Spleen (tissue), 11 donors: ENCODE data around the gene LARP1. TPM values are rescaled to one million over a fixed set of nuclear protein-coding genes. Genes with fewer than 3 reads are reported as not detected.

Experiments used
- DNase-seq: peaks from one replicate; pipeline ENCODE4 v3.0.0-alpha.2; 2020
- H3K27ac ChIP-seq, 8 donors: fragments of 200-600 bp; sonication (generic) in 7 of 8; 1 replicate in 4 of 8; 2 replicates in 4 of 8; pipeline versions ENCODE4 v1.5.0 to v1.8.0; 2016 to 2021; ENCODE audit warnings: inconsistent platforms in 4 of 8, mild to moderate bottlenecking in 4 of 8, moderate library complexity in 1 of 8
- H3K27me3 ChIP-seq, 7 donors: fragments of 200-600 bp; sonication (generic) in 6 of 7; replicated peaks in 1 of 7; 1 replicate in 4 of 7; 2 replicates in 3 of 7; pipeline versions ENCODE4 v1.5.0 to v1.8.0; 2016 to 2021; ENCODE audit warnings: inconsistent platforms in 3 of 7, mild to moderate bottlenecking in 1 of 7
- H3K36me3 ChIP-seq, 6 donors: fragments of 200-600 bp; sonication (generic) in 5 of 6; 1 replicate in 4 of 6; 2 replicates in 2 of 6; pipeline versions ENCODE4 v1.5.0 to v1.8.0; 2016 to 2021; ENCODE audit warnings: inconsistent platforms in 2 of 6
- H3K4me1 ChIP-seq, 6 donors: fragments of 200-600 bp; sonication (generic) in 5 of 6; 1 replicate in 3 of 6; 2 replicates in 3 of 6; pipeline versions ENCODE4 v1.5.0 to v1.8.0; 2016 to 2021; ENCODE audit warnings: inconsistent platforms in 3 of 6
- H3K4me3 ChIP-seq, 8 donors: fragments of 200-600 bp; sonication (generic) in 7 of 8; 1 replicate in 4 of 8; 2 replicates in 4 of 8; pipeline versions ENCODE4 v1.5.0 to v1.8.0; 2016 to 2021; ENCODE audit warnings: inconsistent platforms in 4 of 8, mild to moderate bottlenecking in 4 of 8, moderate library complexity in 2 of 8
- H3K9me3 ChIP-seq, 8 donors: fragments of 200-600 bp; sonication (generic) in 7 of 8; 1 replicate in 4 of 8; 2 replicates in 4 of 8; pipeline versions ENCODE4 v1.5.0 to v1.8.0; 2016 to 2021; ENCODE audit warnings: inconsistent platforms in 4 of 8
- POLR2A ChIP-seq, 3 donors: fragments of 450-650 bp; IDR thresholded peaks; one replicate each; pipeline ENCODE4 v1.5.1; 2017; ENCODE audit warnings: antibody characterized with exemption in 3 of 3, mild to moderate bottlenecking in 1 of 3
- POLR2AphosphoS5 ChIP-seq, 3 donors: sonication (generic); formaldehyde crosslinking; IDR thresholded peaks; one replicate each; pipeline ENCODE4 v1.5.1; 2017; ENCODE audit warnings: antibody characterized with exemption in 3 of 3
- WGBS, 5 donors: extraction: QIAGEN DNeasy Blood & Tissue Kit in 3 of 5; methylation state at CpG; one replicate each; pipeline versions ENCODE4 v1.1.5 to v1.1.7; 2013 to 2018; 5-methylcytosine and 5-hydroxymethylcytosine counted together
- intact Hi-C: fragments of 100-400 bp; cut with DNase I; formaldehyde crosslinking; loops from one replicate; pipeline ENCODE4 v1.15.0; 2023; ENCODE audit warnings: low total_unique reads
- polyA plus RNA-seq, 3 donors: library from polyadenylated mRNA; stranded (reverse); fragments of 200-250 nt; gene quantifications; one replicate each; pipeline ENCODE4 v1.2.1, GENCODE V29; 2013
- total RNA-seq, 7 donors: library from RNA; depleted of rRNA in 3 of 7; stranded (reverse); fragments of >200 nt in 3 of 7; fragmentation: NEBNext Ultra II Directional in 4 of 7; extraction: Animal tissue kit (Norgen Biotek cat#: 25700) in 4 of 7; gene quantifications; one replicate each; pipeline versions ENCODE4 v1.1.0 to v1.2.1, GENCODE V29; 2016 to 2021
- TF ChIP-seq, protein P1 (sequence below), 11 experiments: fragments of 200-600 bp in 7 of 11; fragments of 450-650 bp in 4 of 11; sonication (generic) in 4 of 11; IDR thresholded peaks in 8 of 11; conservative IDR thresholded peaks in 3 of 11; 1 replicate in 7 of 11; 2 replicates in 4 of 11; pipeline versions ENCODE4 v1.4.0 to v1.8.0; 2016 to 2021; ENCODE audit warnings: antibody characterized with exemption in 11 of 11, inconsistent platforms in 4 of 11, mild to moderate bottlenecking in 1 of 11
- donor health status: healthy with polysubstance abuse.
- donor health status: DM: no; HTN: no; CAD: no; lungs with moderate emphysema.
- donor health status: DM: no; HTN: no; CAD: no.
- donor health status: Bipolar disorder and iron deficiency.
- donor health status: healthy.
- donor health status: DM: no; HTN: no; CAD: no.
- donor health status: DM: yes; HTN: yes; CAD: no.

The LARP1 gene
- total and polyA plus RNA-seq, 10 donors = 13.8 to 168 (median 120) TPM

DNA sequence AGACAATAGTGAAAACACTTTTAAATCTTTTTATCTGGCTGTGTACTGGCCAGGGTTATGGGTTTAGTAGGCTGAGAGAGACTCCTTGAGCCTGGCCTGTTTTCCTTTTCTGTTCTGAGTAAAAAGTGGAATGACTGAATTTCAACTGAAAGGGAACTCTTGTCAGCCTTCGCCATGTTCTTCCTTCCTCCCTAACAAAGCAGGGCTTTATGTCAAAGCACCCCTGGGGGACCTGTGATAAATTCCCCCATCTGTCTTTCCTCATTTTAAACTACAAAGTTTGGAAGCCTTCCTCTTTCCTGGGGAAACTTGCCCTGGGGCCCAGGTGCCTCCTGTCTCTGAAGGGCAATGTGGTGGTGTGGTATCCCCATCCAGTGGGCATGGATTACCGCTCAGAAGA is 29.7 kb downstream of the LARP1 start:
- 56 to 74% (median 61%) methylated on average over 2 of the region's 2 CpGs for WGBS, 5 donors
- H3K9me3 ChIP-seq = no peaks in the 10 kb centered on the region
- H3K4me1 ChIP-seq = peaks cover 52 to 91% (median 90%) of the 10 kb centered on the region in 6 donors
- peaks cover 0 to 3% (median 0%) of the 10 kb centered on the region in 6 donors for H3K36me3 ChIP-seq
- no peaks in the 10 kb centered on the region for H3K27me3 ChIP-seq
- intact Hi-C loops = no loop called here
- TF ChIP-seq POLR2A (IDR thresholded peaks at IDR 0.05) = no peak
- no peak for TF ChIP-seq POLR2AphosphoS5 (IDR thresholded peaks at IDR 0.05)
- TF ChIP-seq, protein P1, sequence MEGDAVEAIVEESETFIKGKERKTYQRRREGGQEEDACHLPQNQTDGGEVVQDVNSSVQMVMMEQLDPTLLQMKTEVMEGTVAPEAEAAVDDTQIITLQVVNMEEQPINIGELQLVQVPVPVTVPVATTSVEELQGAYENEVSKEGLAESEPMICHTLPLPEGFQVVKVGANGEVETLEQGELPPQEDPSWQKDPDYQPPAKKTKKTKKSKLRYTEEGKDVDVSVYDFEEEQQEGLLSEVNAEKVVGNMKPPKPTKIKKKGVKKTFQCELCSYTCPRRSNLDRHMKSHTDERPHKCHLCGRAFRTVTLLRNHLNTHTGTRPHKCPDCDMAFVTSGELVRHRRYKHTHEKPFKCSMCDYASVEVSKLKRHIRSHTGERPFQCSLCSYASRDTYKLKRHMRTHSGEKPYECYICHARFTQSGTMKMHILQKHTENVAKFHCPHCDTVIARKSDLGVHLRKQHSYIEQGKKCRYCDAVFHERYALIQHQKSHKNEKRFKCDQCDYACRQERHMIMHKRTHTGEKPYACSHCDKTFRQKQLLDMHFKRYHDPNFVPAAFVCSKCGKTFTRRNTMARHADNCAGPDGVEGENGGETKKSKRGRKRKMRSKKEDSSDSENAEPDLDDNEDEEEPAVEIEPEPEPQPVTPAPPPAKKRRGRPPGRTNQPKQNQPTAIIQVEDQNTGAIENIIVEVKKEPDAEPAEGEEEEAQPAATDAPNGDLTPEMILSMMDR (IDR thresholded peaks at IDR 0.05 in 8 of 11, conservative IDR thresholded peaks at IDR 0.05 in 3 of 11) = no peak
- no peak overlapping the region for H3K4me3 ChIP-seq
- peak overlapping the region in 2 of 8 donors; percentile 35 to 45 for H3K27ac ChIP-seq
- no peak for DNase-seq

DNA sequence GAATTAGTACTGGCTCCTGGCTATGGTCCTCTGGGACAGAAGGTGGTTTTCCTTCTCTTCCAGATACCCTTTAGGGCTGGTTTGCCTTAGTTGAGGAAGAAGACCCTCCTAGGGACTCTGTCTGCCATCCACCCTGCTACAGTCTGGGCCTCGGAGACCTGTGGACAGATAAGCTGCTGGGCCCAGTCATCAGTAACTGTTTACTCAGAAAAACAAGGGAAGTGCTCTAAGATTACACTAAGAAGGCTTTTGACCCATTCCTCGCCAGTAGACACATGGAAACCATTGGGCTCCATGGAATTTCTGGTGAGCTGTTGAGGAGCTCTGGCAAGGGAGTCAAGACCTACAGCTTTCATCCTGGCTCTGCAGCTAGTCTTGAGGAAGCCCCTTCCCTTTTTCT is 31.2 kb downstream of the LARP1 start:
- peaks cover 43 to 82% (median 75%) of the 10 kb centered on the region in 6 donors for H3K4me1 ChIP-seq
- DNase-seq = no peak
- peaks cover 0 to 18% (median 9%) of the 10 kb centered on the region in 6 donors for H3K36me3 ChIP-seq
- TF ChIP-seq, protein P1 (IDR thresholded peaks at IDR 0.05 in 8 of 11, conservative IDR thresholded peaks at IDR 0.05 in 3 of 11) = no peak
- TF ChIP-seq POLR2AphosphoS5 (IDR thresholded peaks at IDR 0.05) (no peak), POLR2A (IDR thresholded peaks at IDR 0.05) (no peak)
- no peaks in the 10 kb centered on the region for H3K27me3 ChIP-seq
- no peak overlapping the region for H3K4me3 ChIP-seq
- intact Hi-C loops = no loop called here
- 70 to 85% (median 77%) methylated on average over 2 of the region's 2 CpGs for WGBS, 5 donors
- no peaks in the 10 kb centered on the region for H3K9me3 ChIP-seq
- H3K27ac ChIP-seq = no peak overlapping the region

DNA sequence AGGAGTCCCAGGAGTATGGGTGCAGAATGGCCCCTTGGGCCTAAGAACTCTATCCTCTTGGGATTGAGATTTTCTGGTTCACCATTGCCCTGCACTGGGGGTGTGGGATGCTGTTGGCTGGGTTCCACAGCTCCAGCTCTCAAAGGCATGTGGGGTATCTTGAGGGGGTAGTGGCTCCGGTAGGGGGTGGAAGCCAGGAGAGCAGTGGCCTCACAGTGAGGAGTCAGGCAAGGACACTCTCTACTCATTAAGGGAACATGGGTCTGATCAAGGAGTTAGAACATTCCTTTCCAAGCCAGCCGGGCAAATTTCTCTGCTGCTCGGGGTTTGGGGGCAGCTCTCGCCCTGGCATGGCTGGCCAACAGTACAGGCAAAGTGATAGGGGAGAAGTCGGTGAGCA is 33.0 kb downstream of the LARP1 start:
- intact Hi-C loops = no loop called here
- peaks cover 27 to 74% (median 57%) of the 10 kb centered on the region in 6 donors for H3K4me1 ChIP-seq

DNA sequence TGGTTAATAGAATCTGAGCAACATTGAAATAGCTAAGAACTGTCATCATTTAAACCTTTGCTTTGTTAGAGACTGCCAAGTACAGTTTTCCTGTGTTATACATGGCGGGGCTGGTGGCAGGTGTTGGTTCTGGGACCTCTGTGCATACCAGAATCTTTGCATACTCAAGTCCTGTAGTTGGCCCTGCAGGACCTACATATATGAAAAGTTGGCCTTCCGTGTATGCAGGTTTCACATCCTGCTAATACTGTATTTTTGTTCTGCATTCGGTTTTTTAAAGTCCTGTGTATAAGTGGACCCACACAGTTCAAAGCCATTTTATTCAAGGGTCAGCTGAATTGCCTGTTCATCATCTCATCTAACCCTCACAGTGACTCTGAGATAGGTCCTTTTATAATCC is 36.4 kb downstream of the LARP1 start:
- intact Hi-C loops = no loop called here
- Histone ChIP-seq H3K4me1 (peaks cover 9 to 41% (median 23%) of the 10 kb centered on the region in 6 donors), H3K4me3 (no peak overlapping the region), H3K9me3 (no peaks in the 10 kb centered on the region), H3K27ac (peak overlapping the region in 3 of 8 donors; percentile 9 to 42 (median 9)), H3K27me3 (no peaks in the 10 kb centered on the region), H3K36me3 (peaks cover 3 to 65% (median 51%) of the 10 kb centered on the region in 6 donors)
- TF ChIP-seq POLR2AphosphoS5 (IDR thresholded peaks at IDR 0.05) (no peak), POLR2A (IDR thresholded peaks at IDR 0.05) (no peak)
- TF ChIP-seq, protein P1 (IDR thresholded peaks at IDR 0.05 in 8 of 11, conservative IDR thresholded peaks at IDR 0.05 in 3 of 11) = no peak
- no peak for DNase-seq
- WGBS, 5 donors = 46 to 81% (median 71%) methylated on average over 3 of the region's 3 CpGs

More for the DNA sequence above, 33.0 kb downstream of the LARP1 start:
- H3K9me3 ChIP-seq = no peaks in the 10 kb centered on the region
- WGBS, 5 donors = 27 to 45% (median 34%) methylated on average over 5 of the region's 5 CpGs
- no peaks in the 10 kb centered on the region for H3K27me3 ChIP-seq
- H3K36me3 ChIP-seq = peaks cover 0 to 36% (median 27%) of the 10 kb centered on the region in 6 donors
- DNase-seq = peak; percentile 40
- H3K27ac ChIP-seq = peak overlapping the region in 4 of 8 donors; percentile 9 to 53 (median 36)
- TF ChIP-seq POLR2AphosphoS5 (IDR thresholded peaks at IDR 0.05) = no peak
- no peak for TF ChIP-seq POLR2A (IDR thresholded peaks at IDR 0.05)
- H3K4me3 ChIP-seq = no peak overlapping the region
